CD8-positive, alpha-beta memory T cell (primary cell): ENCODE results near the gene VAPB. TPM values are rescaled to one million over a fixed set of nuclear protein-coding genes. Genes with fewer than 3 reads are reported as not detected.
A peak's percentile ranks its signal among the peaks of the same experiment; 100 is the strongest.
"Not testable (repeated sequence)": the region's sequence is repeated elsewhere in the genome, so short reads cannot be mapped to it uniquely, and the experiment has no call there.

Experiments
- CTCF ChIA-PET: fragments of 350-600 bp; sonication (Branson Sonifier 250); formaldehyde crosslinking; loops from one replicate; lab custom pipeline; 2021; ENCODE audit warnings: antibody characterized with exemption; lab: Charles Lee
- POLR2A ChIA-PET: fragments of 350-600 bp; sonication (Branson Sonifier 250); formaldehyde crosslinking; loops from one replicate; lab custom pipeline; 2021; ENCODE audit warnings: antibody characterized with exemption; lab: Charles Lee
- DNase-seq, 5 donors: peaks; one replicate each; pipeline versions ENCODE4 v3.0.0 to v3.0.0-alpha.2; 2020 to 2022; ENCODE audit warnings: mixed read lengths in 1 of 5
- H3K27ac ChIP-seq: one replicate; pipeline ENCODE4 v1.7.0; 2013; ENCODE audit warnings: low read depth, mild to moderate bottlenecking, low read length, moderate library complexity
- H3K27me3 ChIP-seq: 2 replicates; pipeline ENCODE4 v1.7.0; 2013; ENCODE audit warnings: low read length, mild to moderate bottlenecking; ENCODE audit not compliant: insufficient read depth, poor library complexity, severe bottlenecking
- H3K36me3 ChIP-seq: 2 replicates; pipeline ENCODE4 v1.7.0; 2013; ENCODE audit warnings: mild to moderate bottlenecking, low read length, moderate library complexity; ENCODE audit not compliant: insufficient read depth
- H3K4me1 ChIP-seq: 2 replicates; pipeline ENCODE4 v1.7.0; 2013; ENCODE audit warnings: mild to moderate bottlenecking, low read length, moderate library complexity; ENCODE audit not compliant: insufficient read depth
- H3K4me3 ChIP-seq: 2 replicates; pipeline ENCODE4 v1.7.0; 2013; ENCODE audit warnings: mild to moderate bottlenecking, low read length
- H3K9me3 ChIP-seq: 2 replicates; pipeline ENCODE4 v1.7.0; 2013; ENCODE audit warnings: mild to moderate bottlenecking, low read length
- H3K27ac Mint-ChIP-seq, 8 donors: one replicate each; pipeline ENCODE4 v1.8.0; 2020 to 2021; ENCODE audit warnings: mixed read lengths in 8 of 8, mild to moderate bottlenecking in 6 of 8, inconsistent platforms in 3 of 8, moderate library complexity in 3 of 8
- H3K27me3 Mint-ChIP-seq, 2 donors: one replicate each; pipeline ENCODE4 v1.8.0; 2020 to 2021; ENCODE audit warnings: mixed read lengths in 2 of 2, mild to moderate bottlenecking in 1 of 2, moderate library complexity in 1 of 2
- H3K36me3 Mint-ChIP-seq, 3 donors: one replicate each; pipeline ENCODE4 v1.8.0; 2020 to 2021; ENCODE audit warnings: mixed read lengths in 3 of 3, inconsistent platforms in 1 of 3, mild to moderate bottlenecking in 1 of 3
- H3K4me1 Mint-ChIP-seq, 3 donors: one replicate each; pipeline ENCODE4 v1.8.0; 2020 to 2021; ENCODE audit warnings: mixed read lengths in 3 of 3, inconsistent platforms in 1 of 3, mild to moderate bottlenecking in 1 of 3
- H3K4me3 Mint-ChIP-seq, 7 donors: one replicate each; pipeline ENCODE4 v1.8.0; 2020 to 2021; ENCODE audit warnings: mixed read lengths in 7 of 7, mild to moderate bottlenecking in 6 of 7, moderate library complexity in 4 of 7, inconsistent platforms in 2 of 7
- H3K9me3 Mint-ChIP-seq, 5 donors: one replicate each; pipeline ENCODE4 v1.8.0; 2020 to 2022; ENCODE audit warnings: mixed read lengths in 5 of 5, mild to moderate bottlenecking in 3 of 5, moderate library complexity in 2 of 5, inconsistent platforms in 1 of 5
- polyA plus RNA-seq: library from polyadenylated mRNA; unstranded; fragments of 300-500 nt; fragmentation: Illumina TruSeq; gene quantifications from one replicate; pipeline ENCODE4 v1.2.3, GENCODE V29; 2021
- total RNA-seq, 2 experiments: library from RNA; stranded (reverse); gene quantifications; one replicate each; pipeline ENCODE4 v1.2.3, GENCODE V29; 2021

The VAPB gene
- total and polyA plus RNA-seq, 3 experiments from 2014 or later, result 31.5 to 40.3 (median 36.6) TPM

DNA sequence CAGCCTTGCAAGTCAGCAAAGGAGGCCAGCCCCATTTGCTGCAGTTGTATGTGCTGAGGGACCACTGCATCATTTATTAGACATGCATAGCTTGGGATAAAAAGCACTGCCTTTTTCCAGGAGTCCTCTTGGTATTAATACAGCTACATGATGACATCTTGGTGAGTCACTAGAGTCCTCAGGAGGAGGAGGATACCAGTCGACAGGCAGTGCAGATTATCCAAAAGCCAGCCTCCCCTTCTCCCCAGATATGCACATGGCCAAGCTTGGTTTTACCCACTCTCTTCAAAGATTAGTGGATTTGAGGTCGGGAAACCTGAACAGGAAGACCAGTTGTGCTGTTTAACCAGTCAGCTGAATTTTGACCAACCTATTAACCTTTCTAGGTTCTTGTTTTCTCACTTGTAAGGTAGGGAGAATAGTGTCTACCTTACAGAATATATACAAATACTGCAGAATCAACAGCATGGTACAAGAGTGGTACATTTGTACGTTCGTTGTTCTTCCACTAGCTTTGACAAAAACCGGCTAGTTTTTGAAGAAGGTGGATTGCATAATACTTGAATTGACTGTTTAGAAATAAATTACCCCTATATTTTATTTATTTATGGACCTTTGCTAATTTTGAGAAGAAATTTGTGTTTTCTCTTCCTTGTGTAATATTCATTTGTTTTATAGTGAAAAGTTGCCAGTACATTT is 31.9 kb downstream of the VAPB start:
- H3K4me1 ChIP-seq, result peaks cover 12% of the 10 kb centered on the region
- Mint-ChIP-seq H3K27me3 (no peaks in the 10 kb centered on the region), H3K4me1 (peaks cover 28 to 54% (median 37%) of the 10 kb centered on the region in 3 donors), H3K36me3 (peaks cover 0 to 70% (median 12%) of the 10 kb centered on the region in 3 donors), H3K4me3 (no peak overlapping the region), H3K27ac (peak overlapping the region in 5 of 8 donors; percentile 17 to 82 (median 44)), H3K9me3 (no peaks in the 10 kb centered on the region)
- no peak overlapping the region for H3K4me3 ChIP-seq
- POLR2A ChIA-PET, result interaction anchor here (0.6 kb wide), 1 partner anchor 224 kb away, joined by 6 read pairs; no protein-coding TSS in a partner anchor
- CTCF ChIA-PET, result interaction anchor here (1.9 kb wide), 1 partner anchor 32 kb away, joined by 4 read pairs; the partner anchor contains the start of gene VAPB
- no peak for DNase-seq
- no peaks in the 10 kb centered on the region for H3K27me3 ChIP-seq
- H3K36me3 ChIP-seq, result peaks cover 15% of the 10 kb centered on the region
- no peak overlapping the region for H3K27ac ChIP-seq
- no peaks in the 10 kb centered on the region for H3K9me3 ChIP-seq

DNA sequence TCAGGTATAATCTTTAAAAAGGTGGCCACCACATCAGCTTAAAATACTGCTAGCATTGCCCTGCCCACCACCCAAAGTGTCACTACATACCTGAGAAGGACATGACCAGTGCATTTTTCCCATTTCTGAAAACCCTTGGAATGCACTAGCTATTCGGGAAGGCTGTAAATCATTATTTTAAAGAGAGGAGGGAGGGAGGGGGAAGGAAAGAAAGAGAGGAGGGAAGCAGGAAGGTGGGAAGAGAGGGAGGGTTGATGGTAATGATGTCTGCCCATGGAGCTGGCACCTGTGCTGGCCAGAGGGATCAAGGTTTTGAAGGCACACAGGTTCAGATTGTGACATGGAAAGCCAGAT is 32.4 kb downstream of the VAPB start:
- Mint-ChIP-seq H3K27ac (peak overlapping the region in 6 of 8 donors; percentile 11 to 82 (median 31)), H3K36me3 (peaks cover 0 to 68% (median 12%) of the 10 kb centered on the region in 3 donors), H3K4me1 (peaks cover 23 to 48% (median 31%) of the 10 kb centered on the region in 3 donors), H3K9me3 (no peaks in the 10 kb centered on the region), H3K27me3 (no peaks in the 10 kb centered on the region), H3K4me3 (no peak overlapping the region)
- H3K27ac ChIP-seq, result no peak overlapping the region
- peaks cover 7% of the 10 kb centered on the region for H3K4me1 ChIP-seq
- CTCF ChIA-PET, result interaction anchor here (1.9 kb wide), 1 partner anchor 32 kb away, joined by 4 read pairs; the partner anchor contains the start of gene VAPB
- H3K27me3 ChIP-seq, result no peaks in the 10 kb centered on the region
- POLR2A ChIA-PET, result interaction anchor here (0.6 kb wide), 1 partner anchor 223 kb away, joined by 6 read pairs; no protein-coding TSS in a partner anchor
- no peak overlapping the region for H3K4me3 ChIP-seq
- no peak for DNase-seq
- H3K36me3 ChIP-seq, result peaks cover 15% of the 10 kb centered on the region
- no peaks in the 10 kb centered on the region for H3K9me3 ChIP-seq

DNA sequence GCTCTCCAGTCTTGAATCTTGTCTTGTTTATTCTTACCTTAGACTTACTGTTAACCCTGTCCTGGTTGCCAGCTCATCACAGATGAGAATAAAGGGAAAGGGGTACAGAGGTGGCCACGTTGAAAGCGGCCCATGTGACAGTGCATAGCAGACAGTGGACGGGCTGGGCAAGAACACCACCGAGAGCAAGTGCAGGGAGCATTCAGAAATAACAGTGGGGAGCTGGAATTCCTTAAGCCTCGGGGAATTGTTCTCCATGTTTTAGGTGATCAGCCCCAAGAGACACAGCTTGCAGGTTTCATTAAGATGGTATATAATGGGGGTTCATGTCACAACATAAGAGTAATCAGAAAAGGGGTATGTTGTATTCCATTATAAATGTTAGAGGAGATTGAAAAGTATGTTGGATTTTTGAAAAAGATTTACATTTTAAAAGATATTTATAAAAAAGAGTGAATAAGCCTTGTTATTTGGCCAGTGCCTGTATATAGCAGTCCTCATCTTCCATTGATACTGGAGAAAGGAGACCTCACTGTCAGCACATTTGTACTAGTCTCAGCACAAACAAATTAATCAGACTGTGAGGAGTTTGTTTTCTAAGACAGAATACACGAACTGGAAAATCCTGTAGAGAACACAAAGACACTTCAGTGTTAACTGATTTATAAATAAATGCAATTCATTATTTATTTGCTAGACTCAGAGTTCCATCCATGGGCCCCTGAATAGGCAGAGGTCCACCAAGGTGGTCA is 35.4 kb downstream of the VAPB start:
- no peak overlapping the region for H3K27ac ChIP-seq
- peaks cover 15% of the 10 kb centered on the region for H3K36me3 ChIP-seq
- H3K4me1 ChIP-seq, result no peaks in the 10 kb centered on the region
- no peak for DNase-seq
- ChIA-PET CTCF (no interaction called here), POLR2A (no interaction called here)
- no peaks in the 10 kb centered on the region for H3K27me3 Mint-ChIP-seq
- H3K4me1 Mint-ChIP-seq, result peaks cover 12 to 21% (median 13%) of the 10 kb centered on the region in 3 donors
- no peak overlapping the region for H3K4me3 ChIP-seq
- H3K4me3 Mint-ChIP-seq, result no peak overlapping the region
- H3K36me3 Mint-ChIP-seq, result peaks cover 0 to 54% (median 8%) of the 10 kb centered on the region in 3 donors
- no peaks in the 10 kb centered on the region for H3K27me3 ChIP-seq
- H3K9me3 ChIP-seq, result no peaks in the 10 kb centered on the region
- peak overlapping the region in 4 of 8 donors; percentile 22 to 94 (median 55) for H3K27ac Mint-ChIP-seq
- no peaks in the 10 kb centered on the region for H3K9me3 Mint-ChIP-seq

DNA sequence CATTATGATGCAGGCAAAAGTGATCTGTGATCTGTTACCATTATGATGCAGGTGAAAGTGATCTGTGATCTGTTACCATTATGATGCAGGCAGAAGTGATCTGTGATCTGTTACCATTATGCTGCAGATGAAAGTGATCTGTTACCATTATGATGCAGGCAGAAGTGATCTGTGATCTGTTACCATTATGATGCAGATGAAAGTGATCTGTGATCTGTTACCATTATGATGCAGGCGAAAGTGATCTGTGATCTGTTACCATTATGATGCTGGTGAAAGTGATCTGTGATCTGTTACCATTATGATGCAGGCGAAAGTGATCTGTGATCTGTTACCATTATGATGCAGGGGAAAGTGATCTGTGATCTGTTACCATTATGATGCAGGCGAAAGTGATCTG is 38.5 kb downstream of the VAPB start:
- DNase-seq, H3K27me3 ChIP-seq, H3K4me3 Mint-ChIP-seq, POLR2A ChIA-PET, H3K9me3 Mint-ChIP-seq, H3K27ac Mint-ChIP-seq, CTCF ChIA-PET, H3K9me3 ChIP-seq, H3K4me1 ChIP-seq, H3K36me3 ChIP-seq, H3K27ac ChIP-seq, H3K27me3 Mint-ChIP-seq, H3K4me3 ChIP-seq: not testable (repeated sequence)
- peaks cover 0 to 39% (median 8%) of the 10 kb centered on the region in 3 donors for H3K36me3 Mint-ChIP-seq
- peaks cover 22 to 33% (median 26%) of the 10 kb centered on the region in 3 donors for H3K4me1 Mint-ChIP-seq

GRCh38 chr20:58428364-58428763 is 39.3 kb downstream of the VAPB start:
- H3K36me3 ChIP-seq, result peaks cover 6% of the 10 kb centered on the region
- H3K4me1 ChIP-seq, result peaks cover 12% of the 10 kb centered on the region
- peaks cover 30 to 41% (median 34%) of the 10 kb centered on the region in 3 donors for H3K4me1 Mint-ChIP-seq
- peak overlapping the region in 2 of 8 donors; percentile 16 to 66 for H3K27ac Mint-ChIP-seq
- no peaks in the 10 kb centered on the region for H3K9me3 Mint-ChIP-seq
- peaks cover 0 to 39% (median 10%) of the 10 kb centered on the region in 3 donors for H3K36me3 Mint-ChIP-seq
- ChIA-PET POLR2A (interaction anchor here (0.6 kb wide), 1 partner anchor 38 kb away, joined by 4 read pairs; no protein-coding TSS in a partner anchor), CTCF (no interaction called here)
- H3K4me3 Mint-ChIP-seq, result no peak overlapping the region
- no peak overlapping the region for H3K4me3 ChIP-seq
- H3K27ac ChIP-seq, result no peak overlapping the region
- H3K27me3 ChIP-seq, result no peaks in the 10 kb centered on the region
- H3K9me3 ChIP-seq, result no peaks in the 10 kb centered on the region
- H3K27me3 Mint-ChIP-seq, result no peaks in the 10 kb centered on the region
- no peak for DNase-seq

GRCh38 chr20:58429303-58429702 is 40.3 kb downstream of the VAPB start:
- CTCF ChIA-PET, result no interaction called here
- Mint-ChIP-seq H3K4me1 (peaks cover 33 to 47% (median 44%) of the 10 kb centered on the region in 3 donors), H3K9me3 (no peaks in the 10 kb centered on the region), H3K36me3 (peaks cover 0 to 35% (median 10%) of the 10 kb centered on the region in 3 donors), H3K27ac (peak overlapping the region in 2 of 8 donors; percentile 33 to 44), H3K27me3 (no peaks in the 10 kb centered on the region), H3K4me3 (no peak overlapping the region)
- Histone ChIP-seq H3K9me3 (no peaks in the 10 kb centered on the region), H3K27ac (no peak overlapping the region), H3K4me1 (peaks cover 15% of the 10 kb centered on the region), H3K36me3 (peaks cover 6% of the 10 kb centered on the region), H3K4me3 (no peak overlapping the region), H3K27me3 (no peaks in the 10 kb centered on the region)
- POLR2A ChIA-PET, result no interaction called here
- no peak for DNase-seq

DNA sequence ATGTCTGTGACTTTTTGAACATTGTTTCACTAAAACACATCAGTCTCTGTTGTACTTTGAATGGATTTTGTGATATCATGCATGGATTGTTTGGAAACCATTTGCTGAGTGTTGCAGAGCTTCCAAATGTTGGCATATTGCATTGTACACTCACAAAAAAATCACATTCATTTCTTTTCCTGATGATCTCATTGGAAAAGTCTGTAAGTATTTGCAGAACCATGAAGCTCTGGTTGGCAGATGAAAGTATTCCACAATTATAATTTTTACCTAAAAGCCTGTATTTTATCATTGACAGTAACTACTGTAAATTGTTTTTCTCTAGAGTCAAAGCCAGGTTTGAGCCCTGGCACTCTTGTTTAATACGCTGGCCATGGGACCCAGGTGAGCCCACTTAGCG is 42.1 kb downstream of the VAPB start:
- no peak overlapping the region for H3K4me3 ChIP-seq
- no peaks in the 10 kb centered on the region for H3K9me3 Mint-ChIP-seq
- H3K27me3 ChIP-seq, result no peaks in the 10 kb centered on the region
- peaks cover 15% of the 10 kb centered on the region for H3K4me1 ChIP-seq
- H3K4me3 Mint-ChIP-seq, result no peak overlapping the region
- H3K27ac Mint-ChIP-seq, result no peak overlapping the region
- POLR2A ChIA-PET, result no interaction called here
- H3K9me3 ChIP-seq, result no peaks in the 10 kb centered on the region
- peaks cover 6% of the 10 kb centered on the region for H3K36me3 ChIP-seq
- peaks cover 0 to 40% (median 15%) of the 10 kb centered on the region in 3 donors for H3K36me3 Mint-ChIP-seq
- no peak overlapping the region for H3K27ac ChIP-seq
- H3K27me3 Mint-ChIP-seq, result no peaks in the 10 kb centered on the region
- peaks cover 37 to 51% (median 49%) of the 10 kb centered on the region in 3 donors for H3K4me1 Mint-ChIP-seq
- DNase-seq, result no peak
- CTCF ChIA-PET, result no interaction called here
